Stimulated activated CD8-positive, alpha-beta memory T cell treated with anti-CD3 and anti-CD28 coated beads, Interleukin-4, amount 100 ng/mL, for 1 hour (primary cell): ENCODE data around the gene VAMP3.
"Not testable (repeated sequence)": the region's sequence is repeated elsewhere in the genome, so short reads cannot be mapped to it uniquely, and the experiment has no call there.

Experiments used
- DNase-seq, 2 donors: peaks; one replicate each; pipeline ENCODE4 v3.0.0-alpha.2; 2020; ENCODE audit warnings: low read depth in 2 of 2, low spot score in 1 of 2

Gene VAMP3

DNA sequence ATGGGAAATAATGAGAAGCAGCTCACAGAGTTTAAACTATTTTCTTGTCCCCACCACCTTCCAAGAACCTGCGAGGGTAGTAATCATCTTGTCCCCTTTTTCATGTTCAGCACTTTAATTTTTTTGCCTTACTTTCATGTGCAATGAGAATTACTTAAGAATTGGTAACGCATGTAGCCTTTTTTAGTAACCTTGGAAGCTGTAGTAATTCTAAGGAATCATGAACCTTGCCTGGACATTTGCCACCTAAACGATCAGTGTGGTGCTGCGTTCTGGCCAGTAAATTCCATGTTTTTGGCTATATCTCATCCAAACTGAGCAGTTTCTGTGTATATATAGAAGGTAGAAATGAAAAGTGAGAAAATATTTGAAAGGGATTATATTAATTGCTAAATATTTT is 3.9 kb upstream of the VAMP3 start:
- DNase-seq: no peak

DNA sequence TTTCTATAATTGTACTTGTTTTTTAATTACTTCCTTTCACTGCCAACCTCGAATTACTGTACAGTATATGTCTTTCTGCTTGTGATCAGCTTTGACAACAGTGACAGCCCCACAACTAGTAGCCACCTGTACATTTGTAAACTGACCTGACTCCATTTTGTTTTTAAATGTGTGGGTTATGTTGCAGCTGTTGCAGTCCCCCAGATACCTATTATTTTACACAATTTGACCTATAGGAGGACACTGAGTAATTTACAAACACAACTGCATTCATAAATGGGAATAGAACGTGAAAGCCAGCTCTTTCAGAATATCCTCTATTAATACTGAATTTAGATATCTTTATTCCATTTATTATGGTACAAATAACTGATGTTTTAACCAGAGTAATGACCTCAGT is 2.5 kb upstream of the VAMP3 start:
- DNase-seq: no peak

GRCh38 chr1:7769673-7770412 is 1.3 kb upstream of the VAMP3 start:
- DNase-seq: no peak

DNA sequence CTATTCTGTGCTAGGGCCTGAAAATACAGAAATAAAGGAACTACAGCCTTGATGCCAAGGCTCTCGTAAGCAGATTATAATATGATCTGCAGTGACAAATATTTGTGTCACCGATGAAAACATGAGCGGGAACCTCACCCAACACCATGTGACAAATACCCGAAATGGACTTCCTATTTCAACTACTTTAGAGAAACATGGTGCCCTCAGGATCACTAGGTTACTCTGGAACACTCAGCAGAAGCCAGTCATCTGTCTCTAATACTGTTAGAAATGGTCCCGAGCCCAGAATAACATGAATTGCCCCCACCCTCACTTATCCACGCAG is 463 bp upstream of the VAMP3 start:
- DNase-seq: no peak

- DNase-seq: no peak
Observed at GRCh38 chr1:7771823-7772299, 765 bp downstream of the VAMP3 start.

DNA sequence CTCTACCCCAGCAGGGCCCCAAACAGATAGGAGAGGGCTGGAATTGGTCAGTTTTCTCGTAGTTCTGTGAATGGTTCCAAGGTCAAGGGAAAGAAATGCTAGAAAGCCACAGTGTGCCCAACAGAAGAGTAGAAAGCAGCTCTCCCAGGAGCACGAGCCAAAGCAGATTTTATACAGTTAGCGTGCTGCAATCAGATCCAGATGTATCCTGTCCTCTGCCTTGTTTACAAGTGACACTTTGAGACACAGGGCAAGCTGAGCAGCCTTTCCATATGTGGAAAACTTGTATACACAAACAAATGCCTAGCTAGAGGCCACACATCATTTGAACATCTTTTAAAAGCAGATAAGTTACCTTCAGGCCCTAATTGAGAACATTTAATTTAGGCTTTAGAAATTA is 6.5 kb downstream of the VAMP3 start:
- no peak for DNase-seq

- no peak for DNase-seq
Observed at GRCh38 chr1:7778133-7778628, 7.1 kb downstream of the VAMP3 start.

DNA sequence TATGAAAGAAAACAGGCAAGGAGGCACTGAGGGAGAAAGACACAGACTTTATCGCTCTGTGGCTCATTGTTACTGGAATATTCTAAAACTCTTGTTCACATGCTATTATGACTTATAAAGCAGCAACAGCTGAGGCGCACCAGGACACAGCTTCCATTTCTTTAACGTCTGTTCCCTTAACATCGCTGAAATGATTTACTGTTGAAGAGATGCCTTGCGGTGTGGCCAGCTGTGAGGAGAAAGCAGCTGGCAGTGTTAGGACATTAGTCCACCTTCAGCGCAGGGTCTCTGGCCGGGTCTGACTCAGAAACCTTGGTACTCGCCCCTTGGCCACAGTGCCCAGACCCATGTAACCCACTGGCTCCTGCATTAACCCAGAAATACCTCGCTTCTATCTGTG is 9.9 kb downstream of the VAMP3 start:
- DNase-seq: no peak

- no peak for DNase-seq
Observed at GRCh38 chr1:7781501-7781900, 10.4 kb downstream of the VAMP3 start.

DNA sequence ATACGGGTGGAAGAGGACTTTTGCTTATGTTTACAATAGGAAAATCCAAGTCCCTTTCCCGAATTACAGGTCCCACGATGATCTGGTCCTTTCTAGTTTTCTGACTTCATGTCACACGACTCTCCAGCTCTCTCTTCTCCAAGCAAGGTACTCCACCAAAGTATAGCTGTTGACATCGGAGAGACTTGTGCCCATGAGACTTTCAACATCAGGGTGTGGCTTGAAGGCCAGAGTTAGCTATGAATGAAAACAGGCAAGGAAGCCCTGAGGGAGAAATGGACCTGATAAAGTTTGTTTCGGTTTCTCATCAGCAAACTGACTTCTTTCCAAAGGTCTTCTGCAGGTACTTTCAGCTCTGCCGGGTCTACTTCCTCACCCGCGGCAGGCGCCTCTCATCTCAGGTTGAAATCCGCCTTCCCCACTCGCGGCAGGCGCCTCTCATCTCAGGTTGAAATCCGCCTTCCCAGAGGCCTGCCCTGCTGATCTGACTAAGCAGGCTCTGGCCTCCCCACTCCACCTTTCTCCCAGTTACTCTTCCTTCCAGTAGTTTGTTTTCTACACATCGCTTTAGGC is 10.9 kb downstream of the VAMP3 start:
- no peak for DNase-seq

DNA sequence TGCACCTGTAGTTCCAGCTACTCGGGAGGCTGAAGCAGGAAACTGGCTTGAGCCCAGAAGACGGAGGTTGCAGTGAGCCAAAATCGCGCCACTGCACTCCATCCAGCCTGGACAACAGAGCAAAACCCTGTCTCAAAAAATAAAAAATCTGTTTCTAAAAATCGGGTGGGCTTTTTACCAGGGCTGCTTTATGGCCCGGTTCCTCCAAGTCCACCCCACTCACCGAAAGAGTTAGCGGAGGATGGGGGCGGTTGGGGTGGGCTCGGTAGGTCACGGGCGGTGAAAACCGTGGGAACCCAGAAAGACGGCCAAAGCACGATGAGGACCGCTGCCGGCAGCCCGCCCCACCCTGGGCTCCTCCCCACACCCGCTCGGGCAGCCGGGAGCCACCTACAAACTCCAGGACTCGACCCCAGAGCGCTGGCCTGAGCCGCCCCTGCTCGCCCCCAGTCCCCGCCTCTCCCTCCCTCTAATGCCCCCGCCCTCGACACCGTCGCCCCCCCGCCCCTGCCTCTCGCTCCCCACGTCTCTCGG is 12.1 kb downstream of the VAMP3 start:
- DNase-seq: no peak

- peak; percentile 70 to 79 for DNase-seq
Observed at GRCh38 chr1:7783826-7784491, 12.9 kb downstream of the VAMP3 start, which contains the start of gene PER3. Gene PER3, plus strand, starts transcription at chr1:7784291. Its CDS starts 587 bp downstream, at chr1:7784878.

DNA sequence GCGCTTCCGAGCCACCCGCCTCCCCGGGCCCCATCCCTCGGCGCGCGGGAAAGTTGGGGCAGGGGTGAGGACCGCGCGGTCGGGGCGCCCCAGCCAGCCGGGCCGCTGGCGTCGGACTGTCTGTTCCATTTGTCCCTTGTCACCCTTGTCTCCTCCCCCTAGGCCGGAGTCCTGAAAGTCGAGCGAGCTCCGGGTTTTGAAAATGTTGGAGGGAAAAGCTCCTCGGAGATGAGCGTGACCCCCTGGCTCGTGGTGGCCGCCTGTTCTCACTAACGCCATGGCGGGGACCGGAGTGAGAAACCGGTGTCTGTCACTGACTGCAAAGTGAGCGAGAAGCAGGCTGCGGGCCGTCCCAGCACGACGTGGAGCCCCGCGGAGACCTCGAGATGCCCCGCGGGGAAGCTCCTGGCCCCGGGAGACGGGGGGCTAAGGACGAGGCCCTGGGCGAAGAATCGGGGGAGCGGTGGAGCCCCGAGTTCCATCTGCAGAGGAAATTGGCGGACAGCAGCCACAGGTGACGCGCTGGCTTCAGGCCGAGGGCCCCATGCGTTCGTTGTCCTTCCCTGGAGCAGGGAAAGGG is 13.5 kb downstream of the VAMP3 start:
- DNase-seq: no peak

DNA sequence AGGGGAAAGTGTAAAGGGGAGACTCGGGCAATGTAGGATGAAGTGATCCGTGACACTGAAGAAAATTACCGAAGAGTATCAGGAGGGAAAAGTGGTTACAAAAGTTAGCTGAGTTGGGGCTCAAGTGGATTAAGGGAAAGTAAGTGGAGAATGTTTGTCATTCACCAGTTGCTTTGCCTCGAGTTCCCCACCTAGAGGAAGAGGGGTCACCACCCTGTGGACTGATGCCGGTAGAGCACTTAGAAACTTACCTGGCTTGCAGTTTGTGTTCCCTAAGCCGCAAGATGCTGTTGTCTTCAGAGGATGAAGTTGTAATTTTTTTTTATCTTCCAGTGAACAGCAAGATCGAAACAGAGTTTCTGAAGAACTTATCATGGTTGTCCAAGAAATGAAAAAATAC is 14.0 kb downstream of the VAMP3 start:
- no peak for DNase-seq

DNA sequence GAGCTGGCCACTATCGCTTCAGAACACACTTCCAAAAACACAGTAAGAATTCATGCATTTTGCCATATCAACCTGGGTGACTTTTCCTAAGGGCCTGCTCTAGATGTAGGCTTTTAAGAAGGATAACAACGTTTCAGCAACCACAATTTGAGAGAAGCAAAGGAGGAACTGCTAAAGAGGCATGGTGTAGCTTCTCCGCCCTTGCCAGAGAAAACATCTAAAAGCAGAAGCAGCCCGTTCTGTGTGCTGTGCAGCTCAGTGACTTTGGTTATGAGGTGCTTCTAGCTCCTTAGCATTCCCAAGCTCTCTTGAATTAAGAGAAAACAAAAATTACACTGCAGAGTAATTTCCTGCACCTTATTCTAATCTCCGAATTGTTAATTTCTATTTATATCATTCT is 15.7 kb downstream of the VAMP3 start:
- DNase-seq: no peak

DNA sequence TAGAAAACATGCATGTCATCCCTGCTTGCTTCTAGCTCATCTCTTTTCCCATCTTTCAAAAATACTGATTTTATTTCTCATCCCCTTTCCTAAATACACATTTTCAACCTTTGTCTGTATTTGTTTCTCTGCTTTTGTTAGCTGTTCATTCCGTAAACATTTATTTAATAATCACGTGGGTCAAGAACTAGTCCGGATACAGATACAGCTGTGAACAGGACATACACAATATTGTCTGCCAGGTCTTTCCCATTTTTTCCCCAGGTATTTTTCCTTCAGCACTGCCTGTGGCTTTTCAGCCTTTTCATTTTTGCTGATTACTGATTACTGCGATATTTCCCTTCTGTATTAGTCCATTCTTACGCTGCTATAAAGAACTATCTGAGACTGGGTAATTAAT is 18.7 kb downstream of the VAMP3 start:
- DNase-seq: no peak

- not testable (repeated sequence) for DNase-seq
Observed at GRCh38 chr1:7791027-7791426, 19.9 kb downstream of the VAMP3 start.

- no peak for DNase-seq
Observed at GRCh38 chr1:7795406-7795805, 24.3 kb downstream of the VAMP3 start.

DNA sequence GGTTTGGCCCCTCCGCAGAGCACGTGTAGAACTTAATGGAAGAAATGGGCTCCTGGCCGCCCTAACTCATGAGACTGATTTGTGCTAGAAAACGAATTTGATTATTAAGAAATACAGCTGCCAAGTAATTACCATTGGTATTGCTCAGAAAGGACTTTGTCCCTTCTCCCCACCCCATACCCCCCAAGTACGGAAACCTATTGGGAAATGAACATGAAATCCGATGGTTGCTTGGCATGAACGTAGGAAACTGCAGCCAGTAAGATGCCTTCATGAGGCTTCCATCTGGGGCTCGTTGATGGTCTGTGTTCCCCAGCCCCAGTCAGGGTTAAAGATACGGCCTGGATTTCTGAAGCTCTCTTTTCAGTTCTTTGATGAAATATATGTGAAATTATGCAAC is 34.4 kb downstream of the VAMP3 start:
- DNase-seq: no peak

- DNase-seq: no peak
Observed at GRCh38 chr1:7808253-7808844, 37.3 kb downstream of the VAMP3 start.

DNA sequence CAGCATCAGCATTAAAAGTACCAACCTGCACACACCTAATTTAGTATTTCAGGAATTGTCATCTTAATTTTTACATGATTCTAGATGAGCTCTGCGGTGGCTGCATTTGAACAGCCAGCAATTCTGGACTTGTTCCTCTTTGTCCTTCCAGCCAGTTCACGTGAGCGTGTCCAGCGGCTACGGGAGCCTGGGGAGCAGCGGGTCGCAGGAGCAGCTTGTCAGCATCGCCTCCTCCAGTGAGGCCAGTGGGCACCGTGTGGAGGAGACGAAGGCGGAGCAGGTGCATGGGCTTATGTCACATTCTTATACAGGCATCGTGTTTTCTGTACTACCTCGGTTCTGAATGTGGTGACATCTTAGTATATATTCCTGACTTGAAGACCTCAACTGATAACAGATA is 38.6 kb downstream of the VAMP3 start:
- DNase-seq: no peak
